Prostate gland (tissue), 2 donors: ENCODE data around the gene BRPF1.

ENCODE experiments used
- POLR2A ChIP-seq: fragments of 450-650 bp; IDR thresholded peaks from one replicate; pipeline ENCODE4 v1.6.1; 2016; ENCODE audit warnings: antibody characterized with exemption, mild to moderate bottlenecking
- POLR2AphosphoS5 ChIP-seq: sonication (generic); formaldehyde crosslinking; IDR thresholded peaks from one replicate; pipeline ENCODE4 v1.6.1; 2017; ENCODE audit warnings: antibody characterized with exemption
- TF ChIP-seq, protein P1 (sequence below), 4 experiments: fragments of 200-600 bp in 2 of 4; fragments of 450-650 bp in 2 of 4; sonication (generic) in 2 of 4; IDR thresholded peaks; 1 replicate in 3 of 4; 2 replicates in 1 of 4; pipeline ENCODE4 v1.5.1; 2016 to 2019; ENCODE audit warnings: antibody characterized with exemption in 4 of 4, mild to moderate bottlenecking in 2 of 4, moderate library complexity in 2 of 4

- TF ChIP-seq, protein P1, sequence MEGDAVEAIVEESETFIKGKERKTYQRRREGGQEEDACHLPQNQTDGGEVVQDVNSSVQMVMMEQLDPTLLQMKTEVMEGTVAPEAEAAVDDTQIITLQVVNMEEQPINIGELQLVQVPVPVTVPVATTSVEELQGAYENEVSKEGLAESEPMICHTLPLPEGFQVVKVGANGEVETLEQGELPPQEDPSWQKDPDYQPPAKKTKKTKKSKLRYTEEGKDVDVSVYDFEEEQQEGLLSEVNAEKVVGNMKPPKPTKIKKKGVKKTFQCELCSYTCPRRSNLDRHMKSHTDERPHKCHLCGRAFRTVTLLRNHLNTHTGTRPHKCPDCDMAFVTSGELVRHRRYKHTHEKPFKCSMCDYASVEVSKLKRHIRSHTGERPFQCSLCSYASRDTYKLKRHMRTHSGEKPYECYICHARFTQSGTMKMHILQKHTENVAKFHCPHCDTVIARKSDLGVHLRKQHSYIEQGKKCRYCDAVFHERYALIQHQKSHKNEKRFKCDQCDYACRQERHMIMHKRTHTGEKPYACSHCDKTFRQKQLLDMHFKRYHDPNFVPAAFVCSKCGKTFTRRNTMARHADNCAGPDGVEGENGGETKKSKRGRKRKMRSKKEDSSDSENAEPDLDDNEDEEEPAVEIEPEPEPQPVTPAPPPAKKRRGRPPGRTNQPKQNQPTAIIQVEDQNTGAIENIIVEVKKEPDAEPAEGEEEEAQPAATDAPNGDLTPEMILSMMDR (IDR thresholded peaks at IDR 0.05), result no peak
- no peak for TF ChIP-seq POLR2A
- TF ChIP-seq POLR2AphosphoS5, result no peak
Measured at GRCh38 chr3:9690451-9691450, 40.8 kb upstream of the BRPF1 start.
